Keratinocyte (primary cell): Measurements from ENCODE around the gene RFXANK. TPM values are rescaled to one million over a fixed set of nuclear protein-coding genes. Genes with fewer than 3 reads are reported as not detected.

Source experiments
- DNase-seq: peaks from one replicate; pipeline ENCODE4 v3.0.0-alpha.2; 2011; ENCODE audit warnings: low read depth, missing footprints, low spot score
- FAIRE-seq: peaks from 2 replicates; lab custom pipeline; 2011; peaks lifted over from hg19 to GRCh38; lab: Jason Lieb, UNC
- H2AFZ ChIP-seq: 2 replicates; pipeline ENCODE4 v1.6.0; 2012; ENCODE audit warnings: low read length, control low read depth, inconsistent platforms; ENCODE audit not compliant: control insufficient read depth
- H3K27ac ChIP-seq: 2 replicates; pipeline ENCODE4 v1.5.1; 2011; ENCODE audit warnings: low read length; ENCODE audit not compliant: control insufficient read depth, insufficient read depth
- H3K27me3 ChIP-seq: 3 replicates; pipeline ENCODE4 v1.6.0; 2011; ENCODE audit warnings: low read length; ENCODE audit not compliant: control insufficient read depth, insufficient read depth; ENCODE audit errors: extremely low read depth
- H3K36me3 ChIP-seq, 2 experiments: 2 replicates in 1 of 2; 3 replicates in 1 of 2; pipeline ENCODE4 v1.5.1; 2011; ENCODE audit warnings: low read length in 2 of 2, mild to moderate bottlenecking in 1 of 2; ENCODE audit not compliant: control insufficient read depth in 2 of 2, insufficient read depth in 2 of 2; ENCODE audit errors: extremely low read depth in 1 of 2
- H3K4me1 ChIP-seq: 3 replicates; pipeline ENCODE4 v1.5.1; 2011; ENCODE audit warnings: low read length; ENCODE audit not compliant: control insufficient read depth, insufficient read depth; ENCODE audit errors: extremely low read depth
- H3K4me2 ChIP-seq: 3 replicates; pipeline ENCODE4 v1.6.0; 2011; ENCODE audit warnings: low read depth, low read length; ENCODE audit not compliant: control insufficient read depth, insufficient read depth; ENCODE audit errors: extremely low read depth
- H3K4me3 ChIP-seq, 3 experiments: fragments of 200-600 bp in 1 of 3; sonication (generic) in 1 of 3; 2 replicates in 2 of 3; 3 replicates in 1 of 3; pipeline ENCODE4 v1.5.1; 2011 to 2016; ENCODE audit warnings: low read length in 3 of 3, mild to moderate bottlenecking in 3 of 3, control low read depth in 2 of 3, inconsistent platforms in 1 of 3, low read depth in 1 of 3, mixed read lengths in 1 of 3, mixed run types in 1 of 3, moderate library complexity in 1 of 3; ENCODE audit not compliant: control insufficient read depth in 2 of 3, insufficient read depth in 2 of 3; ENCODE audit errors: extremely low read depth in 1 of 3
- H3K79me2 ChIP-seq: 2 replicates; pipeline ENCODE4 v1.6.0; 2012; ENCODE audit warnings: low read length; ENCODE audit not compliant: control insufficient read depth, insufficient read depth
- H3K9ac ChIP-seq: 3 replicates; pipeline ENCODE4 v1.6.0; 2011; ENCODE audit warnings: low read length; ENCODE audit not compliant: control insufficient read depth, insufficient read depth; ENCODE audit errors: extremely low read depth
- H3K9me1 ChIP-seq: 3 replicates; pipeline ENCODE4 v1.6.0; 2011; ENCODE audit warnings: low read length; ENCODE audit not compliant: control insufficient read depth, insufficient read depth; ENCODE audit errors: extremely low read depth
- H3K9me3 ChIP-seq: 2 replicates; pipeline ENCODE4 v1.5.1; 2012; ENCODE audit warnings: low read depth, low read length; ENCODE audit not compliant: control insufficient read depth
- H4K20me1 ChIP-seq: 3 replicates; pipeline ENCODE4 v1.6.0; 2011; ENCODE audit warnings: low read length; ENCODE audit not compliant: control insufficient read depth, insufficient read depth; ENCODE audit errors: extremely low read depth
- CTCF ChIP-seq, 3 experiments: IDR thresholded peaks in 1 of 3; conservative IDR thresholded peaks in 1 of 3; optimal IDR thresholded peaks in 1 of 3; 2 replicates in 2 of 3; 3 replicates in 1 of 3; pipeline versions ENCODE3 to v1.5.1; 2011; ENCODE audit warnings: low read length in 3 of 3, mild to moderate bottlenecking in 3 of 3, moderate library complexity in 2 of 3, control low read depth in 1 of 3, inconsistent platforms in 1 of 3; ENCODE audit not compliant: insufficient read depth in 2 of 3; ENCODE audit errors: extremely low read depth in 1 of 3
- EZH2 ChIP-seq: IDR thresholded peaks from one replicate; pipeline ENCODE4 v1.6.1; 2012; ENCODE audit warnings: inconsistent platforms, mild to moderate bottlenecking, low read length, moderate library complexity
- dilution Hi-C: fragments of 300-500 bp; cut with MboI; formaldehyde crosslinking; loops from one replicate; pipeline ENCODE4 v1.7.0; 2020; ENCODE audit warnings: low sequenced_read_pairs; ENCODE audit not compliant: extremely low pct_ligation_motif_present
- polyA minus RNA-seq, 3 experiments: library from RNA; depleted of rRNA, polyadenylated mRNA; stranded (reverse); fragments of >200 nt; gene quantifications; 1 replicate in 1 of 3; 2 replicates in 1 of 3; 3 replicates in 1 of 3; pipeline ENCODE4 v1.2.3, GENCODE V29; 2011
- polyA plus RNA-seq, 5 experiments: library from polyadenylated mRNA; depleted of rRNA in 3 of 5; stranded (reverse) in 3 of 5; stranded (forward) in 1 of 5; unstranded in 1 of 5; fragments of >200 nt; gene quantifications; 1 replicate in 1 of 5; 2 replicates in 3 of 5; 3 replicates in 1 of 5; pipeline versions ENCODE4 v1.2.1 to v1.2.3, GENCODE V29; 2011 to 2012; ENCODE audit warnings: missing spikeins in 2 of 5, low read depth in 1 of 5, low replicate concordance in 1 of 5

RFXANK gene
- polyA plus RNA-seq, result 49.0 to 70.8 TPM (median 51.3 TPM) in 3 replicates
- 15.3 TPM for polyA plus RNA-seq (2011; ENCODE audit: low read depth)
- 31.1 and 63.0 TPM in 2 replicates for polyA plus RNA-seq (2011; cell fraction: cytosol; rRNA removed)
- polyA plus RNA-seq (2011; cell fraction: nucleus; rRNA removed), result 83.4 and 108 TPM in 2 replicates
- polyA plus RNA-seq (2012; ENCODE audit: low replicate concordance), result 67.3 and 105 TPM in 2 replicates
- polyA minus RNA-seq, result 37.5 to 93.6 TPM (median 52.6 TPM) in 3 replicates
- 62.2 TPM for polyA minus RNA-seq (2011; cell fraction: cytosol; rRNA and poly(A)+ RNA removed)
- 27.2 and 31.6 TPM in 2 replicates for polyA minus RNA-seq (2011; cell fraction: nucleus; rRNA and poly(A)+ RNA removed)

DNA sequence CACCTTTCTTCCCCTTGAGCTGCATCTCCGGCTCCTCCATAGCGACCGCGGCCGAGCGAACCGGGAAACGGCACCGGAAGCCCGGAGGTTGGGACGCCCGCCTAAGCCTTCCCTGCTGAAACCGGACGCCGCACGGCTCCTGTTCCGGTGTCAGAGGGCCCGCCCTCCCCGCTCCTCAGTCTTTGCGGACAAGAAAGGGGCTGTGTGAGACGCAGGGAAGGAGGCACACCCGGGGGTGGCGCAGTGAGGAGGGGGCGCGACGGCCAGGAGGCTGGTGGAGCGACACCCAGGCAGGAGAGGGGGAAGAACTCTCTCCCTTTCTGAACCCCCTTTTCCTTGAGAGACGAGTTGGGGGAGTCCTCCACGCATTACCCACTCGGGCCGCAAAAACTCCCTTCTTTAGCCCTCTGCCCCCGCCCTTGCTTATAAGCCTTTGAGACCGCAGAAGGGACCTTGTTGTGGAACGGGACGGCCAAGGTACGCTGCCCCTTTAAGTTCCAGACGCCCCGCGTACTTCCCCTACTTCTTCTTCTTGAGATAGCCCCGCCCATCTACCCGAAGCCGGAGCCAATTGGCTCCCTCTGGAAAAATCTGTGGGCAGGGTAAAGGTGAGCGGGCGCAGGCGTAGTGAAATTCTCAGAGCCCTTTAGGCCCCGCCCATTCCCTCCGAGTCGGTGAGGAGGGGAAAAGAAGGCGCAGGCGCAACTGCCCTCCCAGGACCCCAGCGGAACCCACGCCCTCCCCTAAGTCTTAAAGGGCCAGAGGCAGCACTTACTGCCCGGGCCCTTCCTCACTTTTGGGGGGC lies at the start of gene RFXANK, which contains the start of gene BORCS8:
RFXANK (plus strand) TSS at position 181 of the 805 bp plus-strand sequence. CDS start 1,689 bp downstream, outside the sequence.
BORCS8 (minus strand) TSS at position 75 of the 805 bp plus-strand sequence; CDS start at position 40, 35 bp downstream.
- no peaks in the 10 kb centered on the region for H3K27me3 ChIP-seq
- H3K27ac ChIP-seq, result peak within 1 kb of the TSS; percentile 99
- no peaks in the 10 kb centered on the region for H3K9me3 ChIP-seq
- H3K4me2 ChIP-seq, result peak within 1 kb of the TSS; percentile 94
- peak within 1 kb of the TSS; percentile 100 for H3K9ac ChIP-seq
- peak; percentile 91 for DNase-seq
- H3K9me1 ChIP-seq, result no peaks in the 10 kb centered on the region
- peaks cover 14% of the 10 kb centered on the region for H3K4me1 ChIP-seq
- H4K20me1 ChIP-seq, result no peaks in the 10 kb centered on the region
- no peak for TF ChIP-seq EZH2
- no peak for TF ChIP-seq CTCF (optimal IDR thresholded peaks at IDR 0.05 in 1 of 3, IDR thresholded peaks at IDR 0.05 in 1 of 3, conservative IDR thresholded peaks at IDR 0.05 in 1 of 3; ENCODE audit: extremely low read depth in 1 of 3, insufficient read depth in 2 of 3, low read length in 3 of 3)
- peak; percentile 88 for FAIRE-seq
- H3K4me3 ChIP-seq, result peak within 1 kb of the TSS; percentile 97 to 99 (median 99)
- H2AFZ ChIP-seq, result peak within 1 kb of the TSS; percentile 100
- peaks cover 6 to 19% of the 10 kb centered on the region in 2 experiments for H3K36me3 ChIP-seq
- peaks cover 51% of the 10 kb centered on the region for H3K79me2 ChIP-seq
- dilution Hi-C loops, result no loop called here

- Histone ChIP-seq H3K79me2 (no peaks in the 10 kb centered on the region), H3K9me3 (no peaks in the 10 kb centered on the region), H3K9me1 (no peaks in the 10 kb centered on the region), H3K4me3 (no peak overlapping the region), H2AFZ (no peak overlapping the region), H3K4me2 (no peak overlapping the region), H3K27ac (no peak overlapping the region), H3K4me1 (peaks cover under 1% of the 10 kb centered on the region), H3K36me3 (peaks cover 0 to under 1% of the 10 kb centered on the region in 2 experiments), H3K27me3 (no peaks in the 10 kb centered on the region), H3K9ac (no peak overlapping the region), H4K20me1 (no peaks in the 10 kb centered on the region)
- TF ChIP-seq EZH2, result no peak
- no peak for TF ChIP-seq CTCF (optimal IDR thresholded peaks at IDR 0.05 in 1 of 3, IDR thresholded peaks at IDR 0.05 in 1 of 3, conservative IDR thresholded peaks at IDR 0.05 in 1 of 3; ENCODE audit: extremely low read depth in 1 of 3, insufficient read depth in 2 of 3, low read length in 3 of 3)
- no peak for DNase-seq
- dilution Hi-C loops, result no loop called here
- no peak for FAIRE-seq
Measured at GRCh38 chr19:19142347-19142746, 49.7 kb upstream of the RFXANK start.
